ENCODE results near the gene HAUS1. TPM values are rescaled to one million over a fixed set of nuclear protein-coding genes. Genes with fewer than 3 reads are reported as not detected.
"Not testable (repeated sequence)": the region's sequence is repeated elsewhere in the genome, so short reads cannot be mapped to it uniquely, and the experiment has no call there.

Gene HAUS1
- total RNA-seq, 2 experiments from 2014 or later = 57.4 to 59.2 TPM

- no peak for ATAC-seq
- CTCF ChIA-PET = interaction anchor here (1.0 to 12.5 kb wide), 3 partner anchors 10 to 506 kb away, joined by 3 to 96 read pairs (median 88); partner anchors contain the start of gene LOXHD1
- no peak overlapping the region for H3K4me3 Mint-ChIP-seq
- DNase-seq = no peak
- no peak overlapping the region for H3K27ac Mint-ChIP-seq
- peaks cover 17% of the 10 kb centered on the region for H3K36me3 Mint-ChIP-seq
- peaks cover 62% of the 10 kb centered on the region for H3K4me1 Mint-ChIP-seq
- peaks cover 2% of the 10 kb centered on the region for H3K9me3 Mint-ChIP-seq (ENCODE audit: low read depth)
- H3K27me3 Mint-ChIP-seq = peaks cover 38% of the 10 kb centered on the region
Measured at GRCh38 chr18:46152808-46153617, 48.8 kb downstream of the HAUS1 start.

GRCh38 chr18:46155641-46156051 is 51.5 kb downstream of the HAUS1 start:
- Mint-ChIP-seq H3K4me1 (peaks cover 53% of the 10 kb centered on the region), H3K36me3 (peaks cover 17% of the 10 kb centered on the region), H3K9me3 (ENCODE audit: low read depth) (peaks cover 2% of the 10 kb centered on the region), H3K27me3 (peaks cover 41% of the 10 kb centered on the region), H3K27ac (peak overlapping the region; percentile 96), H3K4me3 (peak overlapping the region; percentile 62)
- ATAC-seq (peak; percentile 92), DNase-seq (peak; percentile 87)
- CTCF ChIA-PET = interaction anchor here (1.0 to 12.5 kb wide), 3 partner anchors 18 to 503 kb away, joined by 3 to 88 read pairs (median 10); a partner anchor contains a TSS

GRCh38 chr18:46156124-46156745 is 52.0 kb downstream of the HAUS1 start:
- DNase-seq = peak; percentile 65
- peaks cover 2% of the 10 kb centered on the region for H3K9me3 Mint-ChIP-seq (ENCODE audit: low read depth)
- H3K4me3 Mint-ChIP-seq = peak overlapping the region; percentile 62
- CTCF ChIA-PET = interaction anchor here (1.0 to 12.5 kb wide), 5 partner anchors 9 to 502 kb away, joined by 3 to 115 read pairs (median 11); a partner anchor contains a TSS
- peaks cover 41% of the 10 kb centered on the region for H3K27me3 Mint-ChIP-seq
- ATAC-seq = peak; percentile 62
- peaks cover 18% of the 10 kb centered on the region for H3K36me3 Mint-ChIP-seq
- H3K4me1 Mint-ChIP-seq = peaks cover 51% of the 10 kb centered on the region
- H3K27ac Mint-ChIP-seq = peak overlapping the region; percentile 96

DNA sequence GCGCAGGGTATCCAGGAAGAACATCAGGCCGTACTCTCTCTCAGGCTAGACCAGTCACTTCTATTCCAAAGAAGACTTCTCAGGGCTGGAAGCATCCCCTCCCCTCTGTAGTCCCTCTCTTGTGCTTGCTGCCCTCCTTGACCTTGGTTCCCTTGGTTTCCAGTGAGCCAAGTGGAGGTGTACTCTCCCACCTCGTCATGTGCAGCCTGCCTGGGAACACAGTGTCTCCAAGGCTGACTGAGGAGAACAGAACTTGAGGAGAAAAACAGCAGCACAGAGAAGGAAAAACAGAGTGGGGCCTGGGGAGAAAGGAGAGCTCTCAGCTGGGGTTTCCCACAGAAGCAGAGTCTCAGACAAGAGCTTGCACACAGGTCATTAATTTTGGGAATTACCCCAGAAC is 52.7 kb downstream of the HAUS1 start:
- no peak for ATAC-seq
- peaks cover 2% of the 10 kb centered on the region for H3K9me3 Mint-ChIP-seq (ENCODE audit: low read depth)
- DNase-seq = no peak
- H3K4me3 Mint-ChIP-seq = peak overlapping the region; percentile 62
- H3K36me3 Mint-ChIP-seq = peaks cover 18% of the 10 kb centered on the region
- CTCF ChIA-PET = interaction anchor here (1.1 to 9.8 kb wide), 3 partner anchors 9 to 53 kb away, joined by 3 to 115 read pairs (median 11); partner anchors contain the start of gene HAUS1
- peaks cover 53% of the 10 kb centered on the region for H3K4me1 Mint-ChIP-seq
- peaks cover 37% of the 10 kb centered on the region for H3K27me3 Mint-ChIP-seq
- H3K27ac Mint-ChIP-seq = peak overlapping the region; percentile 96

DNA sequence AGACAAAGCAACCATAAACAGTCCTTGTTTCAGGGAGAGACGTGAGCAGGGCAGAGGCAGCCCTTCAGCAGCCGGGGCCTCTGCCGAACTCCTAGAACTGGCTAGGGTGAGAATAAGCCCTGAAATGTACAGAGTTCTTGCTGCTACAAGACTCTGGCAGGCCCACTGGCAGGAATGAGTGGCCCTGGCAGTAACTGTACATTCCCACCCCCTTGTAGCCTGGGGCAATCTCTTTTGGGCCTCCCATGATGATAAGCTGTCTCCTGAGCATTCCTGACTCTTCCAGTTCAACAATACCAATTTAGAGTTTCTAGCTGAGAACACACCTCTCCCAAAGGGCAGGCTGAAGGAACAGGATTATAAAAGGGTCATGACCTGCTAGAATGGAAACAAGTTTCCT is 54.3 kb downstream of the HAUS1 start:
- no peak overlapping the region for H3K4me3 Mint-ChIP-seq
- H3K36me3 Mint-ChIP-seq = peaks cover 17% of the 10 kb centered on the region
- H3K27me3 Mint-ChIP-seq = peaks cover 28% of the 10 kb centered on the region
- DNase-seq = no peak
- CTCF ChIA-PET = interaction anchor here (3.2 to 9.8 kb wide), 2 partner anchors 11 to 16 kb away, joined by 11 to 115 read pairs; a partner anchor contains a TSS
- no peak overlapping the region for H3K27ac Mint-ChIP-seq
- peaks cover 2% of the 10 kb centered on the region for H3K9me3 Mint-ChIP-seq (ENCODE audit: low read depth)
- peaks cover 55% of the 10 kb centered on the region for H3K4me1 Mint-ChIP-seq
- ATAC-seq = no peak

GRCh38 chr18:46160050-46160798 is 56.0 kb downstream of the HAUS1 start:
- H3K27ac Mint-ChIP-seq = no peak overlapping the region
- no peak for ATAC-seq
- DNase-seq = no peak
- H3K36me3 Mint-ChIP-seq = peaks cover 9% of the 10 kb centered on the region
- CTCF ChIA-PET = interaction anchor here (0.9 to 9.8 kb wide), 3 partner anchors 9 to 114 kb away, joined by 3 to 115 read pairs (median 3); a partner anchor contains a TSS
- peaks cover 13% of the 10 kb centered on the region for H3K27me3 Mint-ChIP-seq
- H3K4me1 Mint-ChIP-seq = peaks cover 48% of the 10 kb centered on the region
- H3K4me3 Mint-ChIP-seq = no peak overlapping the region
- H3K9me3 Mint-ChIP-seq (ENCODE audit: low read depth) = no peaks in the 10 kb centered on the region

GRCh38 chr18:46160840-46161239 is 56.7 kb downstream of the HAUS1 start:
- not testable (repeated sequence) for H3K27ac Mint-ChIP-seq; H3K27me3 Mint-ChIP-seq; H3K4me3 Mint-ChIP-seq; ATAC-seq; H3K36me3 Mint-ChIP-seq; DNase-seq; H3K9me3 Mint-ChIP-seq (ENCODE audit: low read depth)
- CTCF ChIA-PET = interaction anchor here (0.7 to 9.8 kb wide), 3 partner anchors 10 to 1715 kb away, joined by 3 to 115 read pairs (median 3); a partner anchor contains a TSS
- peaks cover 42% of the 10 kb centered on the region for H3K4me1 Mint-ChIP-seq

DNA sequence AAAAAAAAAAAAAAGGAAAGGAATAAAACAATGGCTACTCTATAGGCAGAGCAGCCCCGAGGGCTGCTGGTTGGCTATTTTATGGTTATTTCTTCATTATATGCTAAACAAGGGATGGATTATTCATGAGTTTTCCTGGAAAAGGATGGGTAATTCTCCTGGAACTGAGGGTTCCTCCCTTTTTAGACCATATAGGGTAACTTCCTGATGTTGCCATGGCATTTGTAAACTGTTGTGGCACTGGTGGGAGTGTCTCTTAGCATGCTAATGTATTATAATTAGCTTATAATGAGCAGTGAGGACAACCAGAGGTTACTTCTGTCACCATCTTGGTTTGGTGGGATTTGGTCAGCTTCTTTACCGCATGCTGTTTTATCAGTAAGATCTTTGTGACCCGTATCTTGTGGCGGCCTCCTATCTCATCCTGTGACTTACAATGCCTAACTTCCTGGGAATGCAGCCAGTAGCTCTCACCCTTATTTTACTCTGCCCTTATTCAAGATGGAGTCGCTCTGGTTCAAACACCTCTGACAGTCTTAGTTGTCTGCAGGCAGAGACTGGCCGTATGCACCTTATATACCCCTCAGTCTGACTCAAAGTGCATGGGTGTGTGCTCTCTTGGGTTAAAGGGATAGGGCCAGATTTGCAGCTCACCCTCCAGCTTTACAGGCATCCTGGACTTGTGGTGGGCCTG is 57.7 kb downstream of the HAUS1 start:
- Mint-ChIP-seq H3K4me1 (peaks cover 32% of the 10 kb centered on the region), H3K9me3 (ENCODE audit: low read depth) (no peaks in the 10 kb centered on the region), H3K27me3 (peaks cover 12% of the 10 kb centered on the region), H3K27ac (no peak overlapping the region), H3K4me3 (no peak overlapping the region), H3K36me3 (peaks cover 4% of the 10 kb centered on the region)
- DNase-seq = no peak
- no peak for ATAC-seq
- CTCF ChIA-PET = interaction anchor here (1.1 to 9.8 kb wide), 4 partner anchors 9 to 496 kb away, joined by 3 to 115 read pairs (median 5); a partner anchor contains a TSS

- Mint-ChIP-seq H3K27me3 (peaks cover 6% of the 10 kb centered on the region), H3K27ac (no peak overlapping the region), H3K4me3 (no peak overlapping the region), H3K9me3 (ENCODE audit: low read depth) (no peaks in the 10 kb centered on the region), H3K4me1 (peaks cover 29% of the 10 kb centered on the region), H3K36me3 (peaks cover 2% of the 10 kb centered on the region)
- no peak for ATAC-seq
- CTCF ChIA-PET = interaction anchor here (1.1 to 9.8 kb wide), 4 partner anchors 10 to 495 kb away, joined by 3 to 115 read pairs (median 5); a partner anchor contains a TSS
- no peak for DNase-seq
Measured at GRCh38 chr18:46163091-46163490, 58.9 kb downstream of the HAUS1 start.

DNA sequence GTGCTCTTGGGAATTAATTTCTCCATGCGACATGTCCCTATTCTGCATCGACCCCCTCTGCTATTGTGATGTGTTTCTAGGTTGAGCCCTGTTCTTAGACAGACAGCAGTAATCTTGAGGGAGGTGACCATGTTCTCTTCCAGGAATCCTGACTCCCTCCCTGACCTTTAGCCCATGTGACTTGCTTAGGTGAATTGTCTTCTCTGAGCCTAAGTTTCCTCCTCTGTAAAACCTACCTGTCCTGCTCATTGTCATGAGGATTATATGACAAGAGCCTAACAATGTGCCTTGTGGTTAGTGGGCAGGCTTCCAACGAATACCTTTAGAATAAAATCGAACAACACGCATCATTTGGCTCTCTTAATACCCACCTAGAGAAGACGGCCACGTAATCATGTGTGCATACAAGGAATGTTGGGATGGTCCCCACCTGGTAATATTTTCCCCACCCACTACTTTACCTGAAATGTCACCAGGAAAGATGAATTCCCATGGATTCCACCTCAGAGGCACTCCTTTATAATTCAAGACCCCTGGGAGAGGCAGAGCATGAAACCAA is 59.8 kb downstream of the HAUS1 start:
- ATAC-seq = no peak
- Mint-ChIP-seq H3K9me3 (ENCODE audit: low read depth) (no peaks in the 10 kb centered on the region), H3K36me3 (peaks cover 2% of the 10 kb centered on the region), H3K27ac (no peak overlapping the region), H3K4me1 (peaks cover 33% of the 10 kb centered on the region), H3K4me3 (no peak overlapping the region), H3K27me3 (peaks cover 3% of the 10 kb centered on the region)
- CTCF ChIA-PET = interaction anchor here (1.5 to 9.8 kb wide), 2 partner anchors 10 to 16 kb away, joined by 3 to 115 read pairs; a partner anchor contains a TSS
- DNase-seq = no peak

GRCh38 chr18:46164502-46164901 is 60.3 kb downstream of the HAUS1 start:
- H3K27ac Mint-ChIP-seq, H3K4me3 Mint-ChIP-seq: not testable (repeated sequence)

GRCh38 chr18:46164920-46165319 is 60.7 kb downstream of the HAUS1 start:
- H3K27ac Mint-ChIP-seq = no peak overlapping the region
- no peaks in the 10 kb centered on the region for H3K9me3 Mint-ChIP-seq (ENCODE audit: low read depth)
- DNase-seq (no peak), ATAC-seq (no peak)
- H3K36me3 Mint-ChIP-seq = peaks cover 2% of the 10 kb centered on the region
- peaks cover 3% of the 10 kb centered on the region for H3K27me3 Mint-ChIP-seq
- peaks cover 38% of the 10 kb centered on the region for H3K4me1 Mint-ChIP-seq
- CTCF ChIA-PET = interaction anchor here (9.8 kb wide), 1 partner anchor 9 kb away, joined by 115 read pairs; a partner anchor contains a TSS
- H3K4me3 Mint-ChIP-seq = no peak overlapping the region

More at GRCh38 chr18:46164502-46164901, 60.3 kb downstream of the HAUS1 start:
- not testable (repeated sequence) for ATAC-seq; H3K9me3 Mint-ChIP-seq (ENCODE audit: low read depth); H3K27me3 Mint-ChIP-seq; DNase-seq; H3K36me3 Mint-ChIP-seq
- peaks cover 38% of the 10 kb centered on the region for H3K4me1 Mint-ChIP-seq
- CTCF ChIA-PET = interaction anchor here (9.8 kb wide), 1 partner anchor 10 kb away, joined by 115 read pairs; a partner anchor contains a TSS

Data from activated CD8-positive, alpha-beta memory T cell treated with anti-CD3 and anti-CD28 coated beads, Interleukin-2, amount 10 ng/mL, durations not matched to agents 7 days and 5 days (primary cell).